ENCODE data around the gene LMBR1L. TPM values are rescaled to one million over a fixed set of nuclear protein-coding genes. Genes with fewer than 3 reads are reported as not detected.

The LMBR1L gene
- total and polyA plus RNA-seq, 2 of the 13 experiments (the other 11 are each of a cell fraction or from before 2014, with no cell fraction given): 12.2 to 65.9 TPM

- TF ChIP-seq ZNF318 (CRISPR knock-in tag; IDR thresholded peaks at IDR 0.05): no peak
- TF ChIP-seq HOXD1 (CRISPR knock-in tag; IDR thresholded peaks at IDR 0.05): no peak
- no peak for TF ChIP-seq PAXIP1 (CRISPR knock-in tag; conservative IDR thresholded peaks at IDR 0.05)
- TF ChIP-seq ZNF766 (CRISPR knock-in tag; IDR thresholded peaks at IDR 0.05; ENCODE audit: borderline replicate concordance): peak; percentile 60
- TF ChIP-seq KLF15 (CRISPR knock-in tag; IDR thresholded peaks at IDR 0.05; ENCODE audit: borderline replicate concordance): no peak
- TF ChIP-seq ZNF83 (CRISPR knock-in tag; IDR thresholded peaks at IDR 0.05; ENCODE audit: borderline replicate concordance): no peak
- no peak for TF ChIP-seq TCF7L2 (IDR thresholded peaks at IDR 0.05; ENCODE audit: low read depth, low read length)
- TF ChIP-seq REPIN1 (CRISPR knock-in tag; IDR thresholded peaks at IDR 0.05; ENCODE audit: borderline replicate concordance, low read depth): peak; percentile 41; the same call in 1 of the 2 replicates
- TF ChIP-seq SATB2 (CRISPR knock-in tag; IDR thresholded peaks at IDR 0.05): 0 out of 2 replicates have a peak, but pooled peaks have one; percentile 3
- TF ChIP-seq ZNF30 (CRISPR knock-in tag; IDR thresholded peaks at IDR 0.05): peak; percentile 37; the same call in 1 of the 2 replicates
- no peak for TF ChIP-seq NR1H2 (CRISPR knock-in tag; IDR thresholded peaks at IDR 0.05; ENCODE audit: borderline replicate concordance, low read depth)
- no peak for TF ChIP-seq PCBP2 (optimal IDR thresholded peaks at IDR 0.05; ENCODE audit: low read depth, low read length, poor library complexity, severe bottlenecking)
- no peak; the same call in 1 of the 2 replicates for TF ChIP-seq SNAPC2 (CRISPR knock-in tag; IDR thresholded peaks at IDR 0.05)
Measured at GRCh38 chr12:49131051-49131893, 20.6 kb upstream of the LMBR1L start, which contains the start of gene TUBA1B (continued).
